EL (cell line): ENCODE data around the gene PTPN20.
"Not testable (repeated sequence)": the region's sequence is repeated elsewhere in the genome, so short reads cannot be mapped to it uniquely, and the experiment has no call there.

ENCODE experiments used
- DNase-seq: peaks from one replicate; pipeline ENCODE4 v3.0.0-alpha.2; 2016

PTPN20 gene

DNA sequence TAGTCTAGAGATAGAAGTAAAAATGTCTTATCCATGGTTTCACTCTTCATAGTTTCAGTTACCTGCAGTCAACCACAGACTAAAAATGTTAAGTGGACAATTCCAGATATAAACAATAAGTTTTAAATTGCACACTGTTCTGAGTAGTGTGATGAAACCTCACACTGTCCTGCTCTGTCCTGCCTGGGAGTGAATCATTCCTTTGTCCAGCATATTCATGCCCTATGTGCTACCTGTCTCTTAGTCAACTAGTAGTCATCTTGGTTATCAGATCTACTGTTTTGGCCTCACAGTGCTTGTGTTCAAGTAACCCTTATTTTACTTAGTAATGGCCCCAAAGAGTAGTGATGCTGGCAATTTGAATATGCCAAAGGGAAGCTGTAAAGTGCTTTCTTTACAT lies 49.5 kb downstream of the PTPN20 start:
- not testable (repeated sequence) for DNase-seq

GRCh38 chr10:46963356-46963755 lies 52.1 kb downstream of the PTPN20 start:
- DNase-seq, result not testable (repeated sequence)

- not testable (repeated sequence) for DNase-seq
These were observed 55.8 kb downstream of the PTPN20 start for GRCh38 chr10:46967013-46967412.

DNA sequence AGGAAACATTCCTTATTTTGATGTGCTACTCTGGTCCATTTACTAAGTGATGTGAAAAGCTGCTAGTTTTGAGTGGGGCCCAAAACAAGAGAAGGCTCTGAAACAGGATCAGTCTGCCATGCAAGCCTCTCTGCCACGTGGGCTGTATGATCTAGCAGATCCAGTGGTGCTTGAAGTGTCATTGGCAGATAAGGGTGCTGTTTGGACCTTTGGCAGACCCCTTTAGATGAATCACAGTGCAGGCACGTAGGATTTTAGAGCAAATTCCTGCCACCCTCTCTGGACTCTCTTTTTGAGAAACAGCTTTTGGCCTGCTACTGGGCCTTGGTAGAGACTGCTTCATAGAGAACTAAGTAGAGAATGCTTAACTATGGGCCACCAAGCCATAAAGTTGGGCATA lies 69.0 kb downstream of the PTPN20 start:
- DNase-seq, result not testable (repeated sequence)

- not testable (repeated sequence) for DNase-seq
These were observed 76.2 kb downstream of the PTPN20 start for GRCh38 chr10:46987233-46987924.

DNA sequence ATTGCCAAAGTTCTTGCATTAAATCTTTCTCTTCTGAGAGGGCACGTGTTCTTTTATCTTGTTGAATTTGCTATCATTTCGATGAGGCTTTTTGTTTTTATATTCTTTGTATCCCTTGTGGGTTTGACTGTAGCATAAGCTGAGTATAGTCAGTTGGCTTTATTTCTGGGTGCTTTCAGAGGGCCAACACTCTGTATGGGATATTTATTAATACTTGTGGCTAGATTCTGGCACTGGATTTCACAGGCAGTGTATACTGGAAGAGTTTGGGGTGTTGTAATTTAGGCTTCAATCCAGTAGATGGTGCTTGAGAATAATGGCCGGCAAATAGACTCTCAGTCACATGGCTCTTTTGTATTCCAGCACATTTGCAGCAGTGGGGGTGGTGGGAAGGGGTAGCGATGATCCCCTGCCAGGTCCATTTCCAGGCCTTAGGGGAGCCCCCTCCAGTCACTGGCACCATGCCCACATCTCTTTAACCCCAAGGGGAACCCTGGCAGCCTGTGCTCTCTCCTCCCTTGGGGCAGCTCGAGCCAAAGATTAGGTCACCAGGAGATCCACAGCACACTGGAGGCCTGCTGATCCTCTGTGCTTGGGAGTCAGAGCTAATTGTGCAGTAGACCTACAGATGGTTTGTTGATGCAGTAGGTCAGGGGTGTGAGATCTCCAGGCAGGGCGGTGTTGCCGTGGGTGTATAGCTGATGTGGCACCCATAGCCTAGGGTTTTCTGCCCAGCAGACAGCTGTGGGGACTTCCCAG lies 81.8 kb downstream of the PTPN20 start:
- peak; percentile 31 for DNase-seq

- DNase-seq, result no peak
These were observed 84.0 kb downstream of the PTPN20 start for GRCh38 chr10:46995234-46995633.

DNA sequence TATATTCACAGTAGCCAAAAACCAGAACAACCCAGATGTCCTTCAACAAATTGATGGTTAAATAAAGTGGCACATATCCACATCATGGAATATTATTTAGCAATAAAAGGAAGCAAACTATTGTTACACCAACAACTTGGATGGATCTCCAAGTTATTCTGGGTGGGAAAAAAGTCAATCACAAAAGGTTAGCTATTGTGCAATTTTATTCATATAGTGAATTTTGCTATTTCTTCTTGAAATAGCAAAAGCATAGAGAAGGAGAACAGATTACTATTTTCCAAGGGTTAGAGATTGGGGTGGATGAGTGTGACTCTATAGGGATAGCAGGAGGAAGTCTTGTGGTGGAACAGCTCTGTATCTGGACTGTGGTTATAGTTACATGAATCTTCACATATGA lies 87.0 kb downstream of the PTPN20 start:
- DNase-seq, result no peak

DNA sequence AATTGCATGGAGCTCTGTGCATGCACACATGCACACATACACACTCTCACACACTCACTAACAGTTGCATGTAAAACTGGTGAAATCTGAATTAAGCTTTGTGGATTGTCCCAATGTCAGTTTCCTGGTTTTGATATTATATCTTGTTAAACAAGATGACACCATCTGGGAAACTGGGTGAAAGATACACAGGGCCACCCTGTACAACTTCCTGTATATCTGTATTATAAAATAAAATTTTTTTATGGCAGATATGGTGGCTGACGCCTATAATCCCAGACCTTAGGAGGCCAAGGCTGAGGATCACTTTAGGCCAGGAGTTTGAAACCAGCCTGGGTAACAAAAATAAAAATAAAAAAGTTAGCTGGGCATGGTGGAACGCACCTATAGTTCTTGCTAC lies 87.4 kb downstream of the PTPN20 start:
- no peak for DNase-seq

DNA sequence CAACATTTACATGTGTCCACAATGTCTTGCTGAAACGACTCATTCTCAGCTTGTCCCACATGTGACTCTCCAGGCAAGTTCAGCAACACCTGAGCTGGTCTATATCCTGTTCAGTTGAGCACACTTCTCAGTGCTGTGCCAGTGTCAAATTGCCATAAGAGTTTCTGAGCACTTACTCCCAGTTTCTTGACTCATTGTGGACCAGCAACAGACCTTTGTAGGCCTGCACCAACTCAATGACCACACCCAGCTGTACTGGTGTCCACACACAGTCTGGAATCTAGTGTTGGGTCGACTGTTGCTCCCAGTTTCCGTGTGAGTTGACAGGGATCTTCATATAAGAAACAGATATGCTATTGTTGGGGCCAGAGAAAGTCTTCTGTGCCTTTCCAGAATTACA lies 88.0 kb downstream of the PTPN20 start:
- no peak for DNase-seq

DNA sequence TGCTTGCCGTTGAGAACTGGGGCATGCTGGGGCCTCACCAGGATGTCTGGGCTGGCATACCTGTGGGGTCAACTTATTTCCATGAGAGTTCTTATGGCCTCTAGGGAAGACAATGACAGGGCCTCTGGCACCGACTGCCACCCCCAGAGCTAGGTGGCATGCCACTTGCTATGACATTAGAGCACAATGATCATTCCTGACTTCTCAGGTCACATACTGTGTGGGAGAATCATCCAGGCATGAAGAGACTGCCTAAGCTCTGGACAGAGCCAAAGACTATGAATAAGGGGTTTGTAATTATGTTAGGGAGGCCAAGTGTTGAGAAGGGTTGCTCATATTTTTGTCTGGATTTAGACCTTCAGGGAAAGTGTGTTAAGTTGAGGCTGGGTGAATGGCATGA lies 97.5 kb downstream of the PTPN20 start:
- DNase-seq, result no peak

DNA sequence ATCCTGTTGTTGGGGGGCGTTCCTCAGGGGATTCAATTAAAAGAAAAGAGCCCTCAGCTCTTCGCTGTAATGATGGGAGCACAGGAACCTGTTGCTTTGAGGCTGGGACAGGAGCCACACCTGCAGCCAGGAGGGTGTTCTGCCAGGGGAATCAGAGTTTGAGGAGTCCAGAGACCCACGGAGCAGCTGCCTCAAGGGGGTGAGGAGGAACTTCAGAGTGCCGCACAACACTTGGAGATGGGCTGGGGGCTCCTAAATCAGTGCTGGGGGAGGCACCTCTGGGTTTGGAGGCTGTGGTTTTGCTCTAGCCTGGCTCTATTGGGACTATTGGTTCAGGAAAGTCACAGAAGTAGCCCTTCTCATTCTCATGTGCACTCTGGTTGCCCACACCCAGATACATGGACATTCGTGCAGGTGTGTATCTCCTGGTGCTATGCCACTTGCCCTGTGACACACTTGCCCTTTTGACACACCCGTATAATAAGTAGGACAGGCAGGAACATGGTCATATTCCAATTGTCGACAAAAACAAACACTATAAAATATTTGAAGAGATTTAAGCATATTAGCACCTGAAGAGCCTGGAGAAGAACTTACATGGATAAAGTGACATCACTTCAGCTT lies 98.1 kb downstream of the PTPN20 start:
- DNase-seq, result no peak

DNA sequence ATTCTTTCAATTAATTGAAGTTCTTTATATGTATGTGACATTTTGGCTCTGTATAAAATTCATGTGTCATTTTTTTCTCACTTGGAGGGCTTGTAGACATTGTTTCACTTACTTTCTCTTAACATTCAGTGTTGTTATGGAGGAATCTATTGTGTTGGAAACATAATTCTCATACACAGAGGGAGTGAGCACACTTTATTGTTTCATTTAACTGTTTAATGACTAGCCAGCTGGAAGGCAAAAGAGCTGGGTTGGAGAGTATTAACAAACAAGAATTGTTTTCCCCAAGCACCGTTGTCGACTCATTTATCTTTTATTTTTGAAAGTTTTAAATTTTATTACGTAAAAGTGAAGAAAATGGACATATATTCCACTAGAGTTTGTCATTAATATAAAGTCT lies 98.8 kb downstream of the PTPN20 start:
- no peak for DNase-seq

DNA sequence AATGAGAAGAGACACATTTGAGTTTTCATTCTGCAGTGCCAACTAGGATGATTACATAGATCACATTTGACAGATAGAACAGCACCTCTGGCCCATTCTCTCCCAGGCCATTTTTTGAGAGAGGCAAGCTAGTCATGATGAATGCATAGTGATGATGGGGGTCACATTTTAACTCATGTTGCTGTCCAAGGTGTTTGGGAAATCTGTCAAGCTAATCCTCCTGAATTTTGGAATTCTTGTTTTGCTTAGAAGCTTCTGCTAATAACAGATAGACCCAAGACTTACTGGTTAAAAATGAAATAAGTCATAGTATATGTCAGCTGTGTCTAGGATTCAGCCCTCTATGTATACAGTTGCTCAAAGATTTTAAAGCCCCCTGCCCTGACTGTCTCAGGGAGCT lies 101.0 kb downstream of the PTPN20 start:
- DNase-seq, result no peak

DNA sequence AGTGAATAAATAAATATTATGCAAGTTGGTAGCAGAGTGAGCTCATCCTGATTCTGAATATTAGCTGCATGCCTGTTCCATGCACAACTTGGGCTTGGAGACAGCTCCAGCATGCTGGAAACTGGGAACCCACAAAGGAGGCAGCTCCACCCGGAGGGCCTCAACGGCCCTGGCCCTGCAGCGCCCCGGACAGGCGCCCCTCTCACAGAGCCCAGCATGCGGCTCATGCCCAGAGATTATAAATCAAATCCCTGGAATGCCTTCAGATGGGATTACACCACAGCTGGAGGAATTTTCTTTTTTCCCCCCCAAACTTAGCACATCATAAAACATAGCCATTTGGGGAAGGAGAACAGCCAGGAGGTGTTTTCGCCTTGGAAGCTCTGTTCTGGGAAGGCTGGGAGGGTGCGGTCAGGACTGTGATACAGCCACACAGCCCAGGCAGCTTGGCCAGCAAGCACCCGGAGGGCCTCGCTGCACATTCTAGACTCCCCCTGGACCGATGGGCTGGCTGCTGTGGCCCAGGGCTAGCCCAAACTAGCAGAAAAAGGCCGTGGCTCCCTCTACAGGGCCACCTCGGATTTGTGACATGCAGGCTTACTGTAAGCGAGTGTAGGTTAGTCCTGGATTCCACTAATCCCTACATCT lies 102.4 kb downstream of the PTPN20 start:
- DNase-seq, result no peak

DNA sequence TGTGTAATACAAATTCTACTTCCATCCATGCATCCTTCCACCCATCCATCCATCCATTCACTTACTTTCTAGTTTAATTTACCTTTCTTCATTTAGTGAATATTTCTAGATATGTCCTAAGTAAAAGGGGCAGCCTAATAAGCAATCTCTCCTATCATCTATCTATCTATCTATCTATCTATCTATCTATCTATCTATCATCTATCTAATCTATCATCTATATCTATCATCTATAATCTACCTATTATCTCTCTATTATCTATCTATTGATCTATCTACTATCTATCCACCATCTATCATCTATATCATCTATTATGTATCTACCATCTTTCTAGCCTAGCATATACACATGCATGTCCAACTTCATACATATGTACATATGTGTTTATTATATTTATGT lies 104.2 kb downstream of the PTPN20 start:
- no peak for DNase-seq

- no peak for DNase-seq
These were observed 105.3 kb downstream of the PTPN20 start for GRCh38 chr10:47016564-47016963.

DNA sequence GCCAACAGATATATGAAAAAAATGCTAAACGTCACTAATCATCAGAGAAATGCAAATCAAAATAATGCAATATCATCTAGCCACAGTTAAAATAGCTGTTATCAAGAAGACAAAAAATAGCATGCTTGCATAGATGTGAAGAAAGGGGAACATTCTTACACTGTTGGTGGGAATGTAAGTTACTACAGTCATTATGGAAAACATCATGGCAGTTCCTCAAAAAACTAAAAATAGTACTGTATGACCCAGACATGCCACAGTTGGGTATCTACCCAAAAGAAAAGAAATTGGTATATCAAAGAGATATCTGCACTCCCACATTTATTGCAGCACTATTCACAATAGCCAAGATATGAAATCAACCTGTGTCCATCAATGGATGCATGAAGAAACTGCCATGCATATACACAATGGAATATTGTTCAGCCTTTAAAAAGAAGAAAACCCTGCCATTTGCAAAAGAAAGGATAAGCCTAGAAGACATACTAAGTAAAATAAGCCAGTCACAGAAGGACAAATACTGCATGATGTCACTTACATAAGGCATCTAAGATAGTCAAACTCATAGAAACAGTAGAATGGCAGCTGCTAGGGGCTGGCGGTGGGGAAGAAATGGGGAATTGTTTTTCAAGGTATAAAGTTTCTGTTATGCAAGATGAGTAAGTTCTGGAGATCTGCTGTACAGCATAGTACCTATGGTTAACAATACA lies 107.0 kb downstream of the PTPN20 start:
- DNase-seq, result no peak

DNA sequence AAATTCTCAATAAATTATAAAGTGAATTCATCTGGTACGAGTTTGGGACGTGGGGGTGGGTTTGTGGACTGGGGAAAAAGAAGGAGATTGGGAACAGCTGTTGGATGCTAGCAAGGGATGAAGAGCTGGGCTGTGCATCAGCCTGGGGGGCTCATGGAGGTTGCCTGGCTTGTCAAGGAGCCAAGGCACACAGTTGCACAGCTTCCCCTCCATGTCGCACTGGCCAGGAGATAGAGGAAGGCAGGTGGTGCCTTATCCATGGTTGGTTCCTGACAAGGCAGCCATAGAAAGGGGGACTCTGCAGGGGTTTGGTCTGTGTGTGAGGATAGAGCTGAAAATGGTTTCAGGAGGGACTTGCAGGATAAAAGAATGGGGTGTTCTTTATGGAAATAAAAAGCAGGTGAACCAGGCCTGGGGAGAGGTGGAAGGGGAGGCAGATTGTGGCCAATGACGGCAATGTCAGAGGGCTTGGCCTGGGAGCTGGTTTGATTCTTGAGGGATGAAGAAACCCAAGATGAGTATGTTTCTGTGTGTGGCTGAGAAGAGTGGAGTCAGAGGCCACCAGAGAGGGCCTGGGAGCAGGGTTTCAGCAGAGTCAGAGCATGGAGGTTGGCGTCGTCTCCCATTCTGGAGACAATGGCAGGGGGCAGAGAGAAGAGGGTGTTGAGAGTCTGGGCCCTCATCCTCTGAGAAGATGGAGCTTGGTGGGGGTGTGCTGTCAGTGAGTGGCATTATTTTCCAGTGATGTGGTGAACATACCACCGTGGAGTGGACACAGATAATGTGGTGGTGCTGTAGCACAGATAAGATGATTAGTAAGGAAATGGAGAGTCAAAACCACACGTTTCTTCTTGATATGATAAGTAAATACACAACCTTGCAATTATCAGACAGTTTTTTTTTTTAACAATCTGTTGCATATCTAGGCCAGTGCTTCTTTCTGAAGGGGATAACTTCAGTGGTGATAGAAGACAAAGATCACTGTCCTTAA lies 108.2 kb downstream of the PTPN20 start:
- no peak for DNase-seq

GRCh38 chr10:47020471-47020870 lies 109.2 kb downstream of the PTPN20 start:
- peak; percentile 53 for DNase-seq

- DNase-seq, result no peak
These were observed 110.6 kb downstream of the PTPN20 start for GRCh38 chr10:47021850-47022249.
